CD4-positive, alpha-beta T cell (primary cell): Measurements from ENCODE around the gene JOSD2. TPM values are rescaled to one million over a fixed set of nuclear protein-coding genes. Genes with fewer than 3 reads are reported as not detected.

Source experiments
- ATAC-seq: fragments of 200-7000 bp; cut with Tn5 transposase; one replicate; pipeline ENCODE4 v1.10.0; 2022; ENCODE audit warnings: mild to moderate bottlenecking; ENCODE audit not compliant: poor library complexity
- CTCF ChIA-PET: fragments of 350-600 bp; sonication (Branson Sonifier 250); formaldehyde crosslinking; loops from one replicate; lab custom pipeline; 2021; ENCODE audit warnings: antibody characterized with exemption, inconsistent platforms; lab: Charles Lee
- POLR2A ChIA-PET: fragments of 350-600 bp; sonication (Branson Sonifier 250); formaldehyde crosslinking; loops from one replicate; lab custom pipeline; 2021; ENCODE audit warnings: antibody characterized with exemption, inconsistent platforms; lab: Charles Lee
- DNase-seq, 14 experiments: peaks; one replicate each; pipeline ENCODE4 v3.0.0-alpha.2; 2013 to 2020; ENCODE audit warnings: mixed read lengths in 2 of 14
- H3K27ac ChIP-seq, 2 donors: one replicate each; pipeline versions ENCODE4 v1.5.1 to v1.7.0; 2013; ENCODE audit warnings: low read length in 2 of 2, low read depth in 1 of 2, mild to moderate bottlenecking in 1 of 2
- H3K27me3 ChIP-seq, 2 experiments: 1 replicate in 1 of 2; 2 replicates in 1 of 2; pipeline versions ENCODE4 v1.6.1 to v1.7.0; 2013; ENCODE audit warnings: low read length in 2 of 2, control low read depth in 1 of 2, mild to moderate bottlenecking in 1 of 2, moderate library complexity in 1 of 2; ENCODE audit not compliant: insufficient read depth in 2 of 2, control insufficient read depth in 1 of 2
- H3K36me3 ChIP-seq: one replicate; pipeline ENCODE4 v1.6.1; 2013; ENCODE audit warnings: low read length, control low read depth; ENCODE audit not compliant: insufficient read depth
- H3K4me1 ChIP-seq: one replicate; pipeline ENCODE4 v1.6.1; 2013; ENCODE audit warnings: low read length, control low read depth; ENCODE audit not compliant: insufficient read depth
- H3K4me3 ChIP-seq: one replicate; pipeline ENCODE4 v1.5.1; 2013; ENCODE audit warnings: mild to moderate bottlenecking, low read length, moderate library complexity
- H3K9me3 ChIP-seq, 2 experiments: 1 replicate in 1 of 2; 2 replicates in 1 of 2; pipeline versions ENCODE4 v1.6.1 to v1.7.0; 2013; ENCODE audit warnings: low read length in 2 of 2, mild to moderate bottlenecking in 2 of 2, control low read depth in 1 of 2, moderate library complexity in 1 of 2; ENCODE audit not compliant: control insufficient read depth in 1 of 2, insufficient read depth in 1 of 2
- H3K27ac Mint-ChIP-seq: one replicate; pipeline ENCODE4 v1.8.0; 2020; ENCODE audit warnings: mixed read lengths
- H3K27me3 Mint-ChIP-seq: one replicate; pipeline ENCODE4 v1.8.0; 2021; ENCODE audit warnings: mixed read lengths
- H3K36me3 Mint-ChIP-seq: one replicate; pipeline ENCODE4 v1.8.0; 2021; ENCODE audit warnings: low read depth, mixed read lengths
- H3K4me1 Mint-ChIP-seq: one replicate; pipeline ENCODE4 v1.8.0; 2021; ENCODE audit warnings: low read depth, mixed read lengths
- H3K4me3 Mint-ChIP-seq: one replicate; pipeline ENCODE4 v1.8.0; 2020; ENCODE audit warnings: mild to moderate bottlenecking, mixed read lengths
- H3K9me3 Mint-ChIP-seq: one replicate; pipeline ENCODE4 v1.8.0; 2020; ENCODE audit warnings: mixed read lengths
- intact Hi-C, 2 experiments: fragments of 100-400 bp; cut with DNase I in 1 of 2; cut with micrococcal nuclease in 1 of 2; formaldehyde crosslinking; loops; one replicate each; pipeline versions ENCODE4 v1.15.1 to v1.9.0; 2023 to 2025; cut with DNase I, micrococcal nuclease
- total RNA-seq, 174 experiments: library from RNA in 2 of 174; stranded (reverse) in 2 of 174; gene quantifications; one replicate each; pipeline ENCODE4 v1.2.3 and lab custom pipeline; 2021 to 2026
- TF ChIP-seq, protein P1 (sequence below): fragments of 200-600 bp; IDR thresholded peaks from one replicate; pipeline ENCODE4 v1.8.0; 2022; ENCODE audit warnings: antibody characterized with exemption, mild to moderate bottlenecking

The JOSD2 gene
- total RNA-seq, 2 experiments from 2014 or later = 11.7 to 11.9 TPM

DNA sequence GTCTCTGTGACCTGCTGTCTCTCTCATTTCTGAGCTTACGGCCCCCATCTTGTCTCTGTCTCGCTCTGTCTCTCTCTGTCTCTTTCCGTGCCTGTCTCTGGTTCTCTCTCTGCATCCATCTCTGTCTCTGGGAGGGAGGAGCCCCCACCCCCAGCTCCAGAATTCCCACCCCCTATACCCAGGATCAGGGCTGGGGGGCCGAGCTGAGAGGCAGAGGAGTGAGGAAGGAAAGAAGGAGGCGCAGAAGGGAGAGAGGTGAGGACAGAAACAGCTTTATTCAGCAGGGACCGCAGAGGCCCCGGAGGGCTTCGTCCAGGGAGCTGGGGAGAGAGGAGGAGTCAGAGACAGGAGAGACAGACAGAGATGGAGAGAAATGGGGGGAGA, 14.0 kb downstream of the JOSD2 start:
- DNase-seq = no peak
- CTCF ChIA-PET = no interaction called here
- POLR2A ChIA-PET = no interaction called here

DNA sequence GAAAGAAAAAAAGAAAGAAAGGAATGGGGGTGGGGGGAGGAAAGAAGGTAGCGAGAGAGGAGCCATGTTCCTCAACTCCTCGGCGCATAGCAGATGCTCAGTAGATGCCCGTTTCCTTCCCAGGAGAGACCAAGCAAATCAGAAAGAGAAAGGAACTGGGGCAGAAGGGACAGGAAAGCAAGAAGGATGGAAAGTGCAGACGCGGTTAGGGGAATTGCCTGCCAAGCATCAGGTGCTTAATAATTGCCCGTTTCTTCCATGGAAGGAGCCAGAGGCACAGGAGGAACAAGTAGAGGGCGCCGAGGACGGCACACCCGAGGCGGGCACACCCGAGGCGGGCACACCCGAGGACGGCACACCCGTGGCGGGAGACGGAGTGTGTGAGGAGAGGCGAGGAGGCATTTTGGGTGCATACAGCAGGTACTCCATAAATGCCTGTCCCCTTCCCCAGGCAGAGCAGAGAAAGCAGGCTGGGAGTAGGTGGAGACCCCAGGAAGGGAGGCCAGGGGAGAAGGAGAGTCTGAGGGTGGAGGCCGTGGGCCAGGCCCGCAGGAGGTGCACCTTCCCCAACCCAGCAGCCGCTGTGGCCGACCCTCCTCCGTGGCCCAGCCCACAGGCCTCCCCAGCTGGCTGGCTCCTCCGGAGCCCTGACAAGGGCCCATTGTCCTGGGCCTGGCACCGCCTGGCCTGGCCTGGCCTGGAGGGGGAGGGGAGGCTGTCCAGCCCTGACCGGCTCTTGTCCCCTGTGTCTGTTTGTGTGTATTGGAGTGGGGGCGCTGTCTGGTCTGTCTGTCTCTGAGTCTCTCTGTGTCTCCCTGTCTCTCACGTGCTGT, 14.6 kb downstream of the JOSD2 start:
- DNase-seq (peak in 1 of 14 experiments; percentile 29), ATAC-seq (no peak)
- ChIA-PET POLR2A (no interaction called here), CTCF (no interaction called here)
- Mint-ChIP-seq H3K9me3 (no peaks in the 10 kb centered on the region), H3K4me1 (peaks cover 15% of the 10 kb centered on the region), H3K4me3 (no peak overlapping the region), H3K27ac (no peak overlapping the region), H3K36me3 (peaks cover 1% of the 10 kb centered on the region), H3K27me3 (no peaks in the 10 kb centered on the region)
- TF ChIP-seq, protein P1, sequence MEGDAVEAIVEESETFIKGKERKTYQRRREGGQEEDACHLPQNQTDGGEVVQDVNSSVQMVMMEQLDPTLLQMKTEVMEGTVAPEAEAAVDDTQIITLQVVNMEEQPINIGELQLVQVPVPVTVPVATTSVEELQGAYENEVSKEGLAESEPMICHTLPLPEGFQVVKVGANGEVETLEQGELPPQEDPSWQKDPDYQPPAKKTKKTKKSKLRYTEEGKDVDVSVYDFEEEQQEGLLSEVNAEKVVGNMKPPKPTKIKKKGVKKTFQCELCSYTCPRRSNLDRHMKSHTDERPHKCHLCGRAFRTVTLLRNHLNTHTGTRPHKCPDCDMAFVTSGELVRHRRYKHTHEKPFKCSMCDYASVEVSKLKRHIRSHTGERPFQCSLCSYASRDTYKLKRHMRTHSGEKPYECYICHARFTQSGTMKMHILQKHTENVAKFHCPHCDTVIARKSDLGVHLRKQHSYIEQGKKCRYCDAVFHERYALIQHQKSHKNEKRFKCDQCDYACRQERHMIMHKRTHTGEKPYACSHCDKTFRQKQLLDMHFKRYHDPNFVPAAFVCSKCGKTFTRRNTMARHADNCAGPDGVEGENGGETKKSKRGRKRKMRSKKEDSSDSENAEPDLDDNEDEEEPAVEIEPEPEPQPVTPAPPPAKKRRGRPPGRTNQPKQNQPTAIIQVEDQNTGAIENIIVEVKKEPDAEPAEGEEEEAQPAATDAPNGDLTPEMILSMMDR = no peak
- no peaks in the 10 kb centered on the region for H3K9me3 ChIP-seq
- no peaks in the 10 kb centered on the region for H3K36me3 ChIP-seq
- no peak overlapping the region for H3K4me3 ChIP-seq
- no peaks in the 10 kb centered on the region for H3K27me3 ChIP-seq
- peaks cover 11% of the 10 kb centered on the region for H3K4me1 ChIP-seq
- no peak overlapping the region for H3K27ac ChIP-seq
- intact Hi-C loops = no loop called here

More for the DNA sequence above, 14.0 kb downstream of the JOSD2 start:
- Mint-ChIP-seq H3K9me3 (no peaks in the 10 kb centered on the region), H3K27me3 (no peaks in the 10 kb centered on the region), H3K4me1 (peaks cover 8% of the 10 kb centered on the region), H3K36me3 (peaks cover 7% of the 10 kb centered on the region), H3K4me3 (no peak overlapping the region), H3K27ac (no peak overlapping the region)
- TF ChIP-seq, protein P1 = no peak
- intact Hi-C loops = no loop called here
- no peak overlapping the region for H3K4me3 ChIP-seq
- no peak overlapping the region for H3K27ac ChIP-seq
- ATAC-seq = no peak
- no peaks in the 10 kb centered on the region for H3K9me3 ChIP-seq
- peaks cover 5% of the 10 kb centered on the region for H3K4me1 ChIP-seq
- H3K27me3 ChIP-seq = no peaks in the 10 kb centered on the region
- H3K36me3 ChIP-seq = no peaks in the 10 kb centered on the region

DNA sequence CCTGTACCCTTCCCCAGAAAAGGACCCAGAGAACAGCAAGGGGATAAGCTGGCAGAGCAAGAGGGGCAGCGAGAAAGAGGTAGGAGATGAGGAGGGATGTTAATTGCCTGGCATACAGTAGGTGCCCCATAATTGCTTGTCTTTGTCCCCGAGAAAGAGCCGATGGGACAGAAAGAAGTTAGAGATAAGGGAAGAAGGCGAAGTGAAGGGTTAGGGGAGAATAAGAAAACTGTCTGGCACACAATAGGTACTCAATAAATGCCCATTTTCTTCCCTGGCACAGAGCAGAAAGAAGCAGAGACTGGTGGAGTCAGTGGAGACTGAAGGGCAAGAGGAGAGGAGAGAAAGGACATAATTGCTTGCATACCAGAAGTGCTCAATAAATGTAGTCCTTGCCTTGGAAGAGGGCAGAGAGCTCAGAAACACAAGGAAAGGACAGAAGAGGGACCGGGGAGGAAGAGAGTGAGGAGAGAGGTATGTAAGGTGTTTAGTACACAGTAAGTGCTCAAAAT, 15.9 kb downstream of the JOSD2 start:
- no peak overlapping the region for H3K27ac ChIP-seq
- no peaks in the 10 kb centered on the region for H3K27me3 ChIP-seq
- Mint-ChIP-seq H3K36me3 (peaks cover 4% of the 10 kb centered on the region), H3K4me3 (no peak overlapping the region), H3K27ac (no peak overlapping the region), H3K4me1 (peaks cover 26% of the 10 kb centered on the region), H3K9me3 (no peaks in the 10 kb centered on the region), H3K27me3 (no peaks in the 10 kb centered on the region)
- intact Hi-C loops = no loop called here
- TF ChIP-seq, protein P1 = no peak
- no peak overlapping the region for H3K4me3 ChIP-seq
- ATAC-seq (no peak), DNase-seq (no peak)
- H3K36me3 ChIP-seq = no peaks in the 10 kb centered on the region
- H3K4me1 ChIP-seq = peaks cover 16% of the 10 kb centered on the region
- no peaks in the 10 kb centered on the region for H3K9me3 ChIP-seq
- ChIA-PET CTCF (no interaction called here), POLR2A (no interaction called here)
